Activated CD4-positive, alpha-beta T cell treated with anti-CD3 and anti-CD28 coated beads, Interleukin-2, Interleukin-6, amounts not matched to agents 100 ng/mL and 50 ng/mL, durations not matched to agents 16 hours and 8 hours (primary cell): Measurements from ENCODE around the gene TMEM88.
"Not testable (repeated sequence)": the region's sequence is repeated elsewhere in the genome, so short reads cannot be mapped to it uniquely, and the experiment has no call there.

Experiments used
- DNase-seq: peaks from one replicate; pipeline ENCODE4 v3.0.0-alpha.2; 2020

Gene TMEM88, protein sequence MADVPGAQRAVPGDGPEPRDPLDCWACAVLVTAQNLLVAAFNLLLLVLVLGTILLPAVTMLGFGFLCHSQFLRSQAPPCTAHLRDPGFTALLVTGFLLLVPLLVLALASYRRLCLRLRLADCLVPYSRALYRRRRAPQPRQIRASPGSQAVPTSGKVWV

DNA sequence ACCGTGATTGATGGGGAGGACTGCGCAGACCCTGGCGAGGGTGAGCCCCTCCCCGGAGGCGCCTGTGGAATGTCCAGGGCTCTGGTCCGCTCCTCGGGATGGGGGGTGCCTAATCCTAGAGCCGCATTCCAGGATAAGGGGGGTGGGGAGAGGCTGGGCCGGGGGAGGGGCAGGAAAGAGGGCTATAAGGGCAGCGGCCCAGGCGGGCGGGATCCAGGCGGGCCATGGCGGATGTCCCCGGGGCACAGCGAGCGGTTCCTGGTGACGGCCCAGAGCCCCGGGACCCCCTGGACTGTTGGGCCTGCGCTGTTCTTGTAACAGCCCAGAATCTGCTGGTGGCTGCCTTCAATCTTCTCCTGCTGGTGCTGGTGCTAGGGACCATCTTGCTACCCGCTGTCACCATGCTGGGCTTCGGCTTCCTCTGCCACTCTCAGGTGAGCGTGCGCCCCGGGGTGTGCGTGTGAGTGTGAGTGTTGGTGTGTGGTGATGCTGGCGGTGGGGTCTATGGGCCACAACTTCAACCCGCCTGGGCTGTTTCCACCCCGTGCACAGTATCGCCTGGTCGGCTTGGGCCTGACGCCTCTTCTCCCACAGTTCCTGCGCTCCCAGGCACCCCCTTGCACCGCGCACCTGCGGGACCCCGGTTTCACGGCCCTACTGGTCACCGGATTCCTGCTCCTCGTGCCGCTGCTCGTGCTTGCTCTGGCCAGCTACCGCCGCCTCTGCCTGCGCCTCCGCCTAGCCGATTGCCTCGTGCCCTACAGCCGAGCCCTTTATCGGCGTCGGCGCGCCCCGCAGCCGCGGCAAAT, at the start of gene TMEM88:
TMEM88 (plus strand) TSS at position 216 of the 809 bp plus-strand sequence; CDS start at position 225, 9 bp downstream.
- no peak for DNase-seq

DNA sequence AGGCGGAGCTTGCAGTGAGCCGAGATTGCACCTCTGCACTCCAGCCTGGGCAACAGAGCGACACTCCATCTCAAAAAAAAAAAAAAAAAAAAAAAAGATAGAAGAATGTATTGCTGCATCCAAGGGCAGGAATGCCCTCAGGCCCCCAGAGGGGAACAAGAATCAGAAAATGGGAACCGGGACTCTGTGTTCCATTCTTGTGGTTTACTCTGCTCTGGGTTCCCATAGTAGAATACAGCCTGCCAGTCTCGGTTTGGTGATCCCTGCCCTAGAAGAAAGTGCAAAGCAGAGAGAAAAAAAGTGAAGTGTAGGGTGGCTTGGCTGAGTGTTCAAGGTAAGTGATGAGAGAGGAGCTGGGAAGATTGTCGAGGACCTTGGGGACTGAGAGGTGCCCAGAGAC, 48.3 kb upstream of the TMEM88 start:
- no peak for DNase-seq

DNA sequence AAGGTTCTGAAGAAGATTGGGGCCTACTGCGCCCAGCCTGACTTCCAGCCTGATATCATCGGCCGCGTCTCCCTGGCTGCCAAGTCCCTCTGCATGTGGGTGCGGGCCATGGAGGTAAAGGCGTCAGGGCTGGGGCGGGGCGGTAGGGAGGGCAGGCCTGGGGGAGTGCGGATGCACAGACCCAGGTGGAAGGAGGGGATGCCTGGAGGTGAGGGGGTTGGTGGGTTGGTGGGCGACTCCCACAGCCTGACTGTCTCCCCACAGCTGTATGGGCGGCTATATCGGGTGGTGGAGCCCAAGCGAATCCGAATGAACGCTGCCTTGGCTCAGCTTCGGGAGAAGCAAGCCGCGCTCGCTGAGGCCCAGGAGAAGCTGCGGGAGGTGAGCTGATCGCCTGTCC, 47.7 kb upstream of the TMEM88 start:
- DNase-seq: no peak

DNA sequence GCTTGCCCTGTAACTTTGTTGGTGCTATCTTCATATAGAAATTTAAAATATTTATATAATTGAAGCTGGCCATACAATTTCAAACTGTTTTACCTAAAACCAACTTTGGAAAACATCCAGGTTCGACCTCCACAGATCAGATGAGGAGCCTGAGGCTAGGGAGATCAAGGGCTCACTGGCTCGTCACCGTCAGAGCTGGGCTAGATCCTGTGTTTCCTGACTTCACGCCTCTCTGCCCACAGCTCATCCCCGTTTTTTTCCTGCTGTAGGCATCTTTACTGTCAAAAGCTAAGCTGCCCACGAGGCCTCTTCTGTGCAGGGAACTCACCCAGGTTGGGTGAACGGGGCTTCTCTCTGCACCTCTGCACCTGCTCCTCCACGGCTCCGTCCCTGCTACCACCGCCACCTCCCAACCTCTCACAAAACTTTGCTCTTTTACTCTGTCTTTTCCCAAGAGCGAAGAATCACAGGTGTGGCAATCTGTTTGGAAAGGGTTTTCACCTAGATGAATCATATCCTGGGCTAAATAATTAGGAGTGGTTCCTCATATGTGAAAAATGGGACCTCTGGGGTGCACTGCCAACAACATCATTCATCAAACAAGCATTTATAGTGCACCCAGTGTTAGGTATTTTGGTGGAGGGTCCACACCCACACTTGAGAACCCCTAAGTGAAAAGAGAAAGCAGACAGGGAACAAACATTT, 45.6 kb upstream of the TMEM88 start:
- no peak for DNase-seq

DNA sequence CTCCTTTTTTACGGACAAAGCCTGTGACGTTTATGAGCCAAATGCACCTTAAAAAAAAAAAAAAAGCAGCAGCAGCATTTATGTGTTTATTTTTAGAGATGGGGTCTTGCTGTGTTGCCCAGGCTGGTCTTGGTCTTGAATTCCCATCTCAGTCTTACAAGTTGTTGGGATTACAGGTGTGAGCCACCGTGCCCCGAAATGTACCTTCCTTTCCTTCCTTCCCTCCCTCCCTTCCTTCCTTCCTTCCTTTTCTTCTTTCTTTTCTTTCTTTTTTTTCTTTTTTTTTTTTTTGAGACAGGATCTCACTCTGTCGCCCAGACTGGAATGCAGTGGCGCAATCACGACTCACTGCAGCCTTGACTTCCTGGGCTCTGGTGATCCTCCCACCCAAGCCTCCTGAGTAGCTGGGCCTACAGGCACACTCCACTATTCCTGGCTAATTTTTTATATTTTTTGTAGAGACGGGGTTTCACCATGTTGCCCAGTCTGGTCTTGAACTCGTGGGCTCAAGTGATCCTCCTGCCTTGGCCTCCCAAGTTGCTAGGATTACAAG, 45.0 kb upstream of the TMEM88 start:
- not testable (repeated sequence) for DNase-seq

DNA sequence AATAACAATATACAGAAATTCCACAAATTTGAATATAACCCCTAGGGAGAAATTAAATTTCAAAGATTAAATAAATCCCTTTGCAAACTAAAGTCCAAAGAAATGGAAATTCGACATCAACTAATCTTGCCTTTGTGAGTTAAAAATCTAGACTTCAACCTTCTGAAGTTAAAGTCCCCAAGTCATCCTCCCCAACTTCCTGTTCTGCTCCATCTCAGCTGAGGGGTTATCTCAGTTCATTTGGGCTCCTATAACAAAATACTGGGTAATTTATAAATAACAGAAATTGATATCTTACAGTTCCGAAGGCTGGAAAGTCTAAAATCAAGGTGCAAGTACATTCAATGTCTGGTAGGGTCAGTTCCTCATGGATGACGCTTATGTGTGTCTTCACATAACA, 43.6 kb upstream of the TMEM88 start:
- DNase-seq: no peak

DNA sequence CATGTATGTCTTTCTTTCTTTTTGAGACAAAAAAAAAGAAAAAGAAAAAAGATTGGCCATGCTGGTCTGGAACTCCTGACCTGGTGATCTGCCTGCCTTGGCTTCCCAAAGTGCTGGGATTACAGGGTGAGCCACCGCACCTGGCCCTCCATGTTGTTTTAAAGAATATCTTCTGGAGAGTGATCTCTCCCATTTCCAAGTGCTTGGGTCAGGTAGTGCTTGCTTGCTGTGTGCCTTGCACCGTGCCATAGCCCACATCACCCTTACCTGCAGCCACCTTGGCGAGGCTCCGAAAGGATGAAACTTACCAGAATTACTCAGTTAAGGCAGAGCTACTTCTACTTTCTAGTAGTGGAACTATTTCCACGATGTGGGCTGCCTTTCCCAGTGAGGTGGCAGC, 39.9 kb upstream of the TMEM88 start:
- no peak for DNase-seq

DNA sequence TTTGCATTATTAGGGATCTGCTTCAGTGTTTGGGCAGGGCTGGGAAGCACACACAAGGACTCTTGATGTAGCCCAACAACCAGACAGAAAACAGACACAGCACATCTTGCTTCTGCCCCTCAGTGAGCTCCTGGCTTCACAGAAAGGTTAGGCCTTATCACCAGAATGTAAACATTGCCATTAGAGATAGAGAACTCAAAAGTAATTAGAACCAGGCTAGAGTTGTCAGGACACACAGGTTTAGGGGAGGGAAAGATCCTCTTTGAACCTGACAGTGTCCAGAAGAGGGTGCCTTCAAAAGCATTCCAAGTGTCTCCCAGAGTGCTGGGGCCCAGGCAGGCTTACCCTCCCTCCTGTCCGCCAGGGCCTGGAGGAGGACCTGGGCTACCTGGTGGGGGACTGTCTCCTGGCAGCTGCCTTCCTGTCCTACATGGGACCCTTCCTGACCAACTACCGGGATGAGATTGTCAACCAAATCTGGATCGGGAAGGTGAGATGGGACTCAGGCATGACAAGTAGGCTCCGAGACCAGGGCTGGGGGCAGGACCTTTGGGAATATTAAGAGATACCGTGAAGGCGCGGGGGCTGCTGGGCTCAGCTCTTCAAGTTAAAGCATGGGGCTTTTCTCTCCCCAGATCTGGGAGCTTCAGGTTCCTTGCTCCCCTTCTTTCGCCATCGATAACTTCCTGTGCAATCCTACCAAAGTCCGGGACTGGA, 37.8 kb upstream of the TMEM88 start:
- DNase-seq: no peak

DNA sequence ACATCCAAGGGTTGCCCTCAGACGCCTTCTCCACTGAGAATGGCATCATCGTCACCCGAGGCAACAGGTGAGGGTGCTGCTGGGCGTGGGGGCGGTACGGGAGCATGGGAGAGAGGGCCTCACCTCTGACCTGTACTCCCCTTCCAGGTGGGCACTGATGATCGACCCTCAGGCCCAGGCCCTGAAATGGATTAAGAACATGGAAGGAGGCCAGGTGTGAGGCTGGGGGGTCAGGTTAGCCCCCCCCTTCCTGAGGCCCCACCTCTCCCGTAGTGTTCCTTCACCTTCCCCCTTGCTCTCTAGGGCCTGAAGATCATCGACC, 37.3 kb upstream of the TMEM88 start:
- no peak for DNase-seq

DNA sequence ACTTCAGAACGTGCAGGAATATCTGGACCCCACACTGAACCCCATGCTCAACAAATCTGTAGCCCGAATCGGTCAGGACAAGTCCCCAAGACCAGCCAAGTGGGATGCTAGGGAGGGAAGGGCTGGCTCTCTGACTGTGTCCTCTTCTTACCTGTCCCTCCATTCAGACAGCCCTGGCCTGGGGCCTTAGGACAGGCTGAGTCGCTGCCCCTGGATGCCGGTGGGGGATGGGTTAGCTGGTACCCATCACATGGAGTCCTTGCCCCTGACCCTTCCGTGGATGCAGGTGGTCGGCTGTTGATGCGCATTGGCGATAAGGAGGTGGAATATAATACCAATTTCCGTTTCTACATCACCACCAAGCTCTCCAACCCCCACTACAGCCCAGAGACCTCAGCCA, 36.8 kb upstream of the TMEM88 start:
- DNase-seq: no peak

DNA sequence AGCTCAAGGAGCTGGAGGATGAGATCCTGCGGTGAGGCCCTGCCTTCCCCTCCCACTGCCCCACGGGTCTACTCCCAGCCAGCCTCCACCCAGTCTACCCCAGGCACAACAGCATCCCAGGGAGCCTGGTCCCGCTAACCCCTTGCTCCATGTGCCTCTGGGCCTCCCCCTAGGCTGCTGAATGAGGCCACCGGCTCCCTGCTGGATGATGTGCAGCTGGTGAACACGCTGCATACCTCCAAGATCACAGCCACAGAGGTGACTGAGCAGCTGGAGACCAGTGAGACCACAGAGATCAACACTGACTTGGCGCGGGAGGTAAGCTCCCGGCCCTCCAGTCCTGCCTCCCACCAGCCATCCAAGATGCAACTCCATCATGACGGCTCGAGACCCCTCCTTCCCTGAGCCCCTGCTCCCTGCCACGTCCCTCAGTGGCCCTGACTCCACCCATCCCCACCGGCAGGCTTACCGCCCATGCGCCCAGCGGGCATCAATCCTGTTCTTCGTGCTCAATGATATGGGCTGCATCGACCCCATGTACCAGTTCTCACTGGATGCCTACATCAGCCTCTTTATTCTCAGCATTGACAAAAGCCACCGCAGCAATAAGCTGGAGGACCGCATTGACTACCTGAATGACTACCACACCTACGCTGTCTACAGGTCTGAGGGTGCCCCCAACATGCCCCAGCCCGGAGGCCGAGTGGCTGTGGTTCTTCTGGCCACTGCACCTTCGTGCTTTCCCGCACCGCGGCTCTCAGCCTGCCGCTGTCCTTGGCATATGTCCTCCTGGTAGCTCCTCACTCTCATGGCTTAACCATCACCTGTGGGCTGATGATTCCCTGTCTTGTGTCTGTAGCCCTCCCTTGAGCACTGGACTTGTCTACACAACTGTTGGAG, 35.9 kb upstream of the TMEM88 start:
- DNase-seq: no peak

DNA sequence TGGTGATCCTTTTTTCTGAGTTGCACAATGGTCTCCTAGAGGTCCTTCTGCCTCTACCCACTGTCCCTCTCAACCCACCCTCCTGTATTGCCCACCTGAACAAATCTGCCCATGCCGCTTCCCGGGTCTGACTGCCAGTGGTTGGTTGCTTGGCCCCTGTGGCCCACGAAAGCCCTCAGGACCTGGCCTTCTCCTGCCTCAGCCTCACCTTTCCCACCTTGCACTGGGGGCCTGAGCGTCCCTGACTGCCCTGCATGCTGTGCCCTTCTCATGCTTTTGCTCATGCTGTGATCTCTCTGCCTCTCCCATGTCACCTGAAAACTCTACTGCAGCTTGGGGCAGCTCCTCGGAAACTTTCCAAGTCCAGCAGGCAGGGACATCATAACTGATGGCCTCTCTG, 34.6 kb upstream of the TMEM88 start:
- no peak for DNase-seq

DNA sequence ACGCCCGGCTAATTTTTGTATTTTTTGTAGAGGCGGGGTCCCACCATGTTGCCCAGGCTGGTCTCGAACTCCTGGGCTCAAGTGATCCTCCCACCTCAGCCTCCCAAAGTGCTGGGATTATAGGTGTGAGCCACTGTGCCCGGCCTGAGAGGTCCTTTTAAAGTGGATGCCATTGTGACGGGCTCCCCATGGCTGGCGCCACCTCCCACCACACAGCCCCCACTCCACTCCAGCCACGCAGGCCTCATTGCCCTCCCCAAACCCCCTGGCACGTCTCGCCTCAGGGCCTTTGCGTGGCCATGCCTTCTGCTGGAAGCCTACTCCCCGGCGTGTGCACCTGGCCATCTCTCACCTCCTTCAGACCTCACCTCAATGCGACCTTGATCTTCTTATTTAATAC, 32.7 kb upstream of the TMEM88 start:
- DNase-seq: no peak

DNA sequence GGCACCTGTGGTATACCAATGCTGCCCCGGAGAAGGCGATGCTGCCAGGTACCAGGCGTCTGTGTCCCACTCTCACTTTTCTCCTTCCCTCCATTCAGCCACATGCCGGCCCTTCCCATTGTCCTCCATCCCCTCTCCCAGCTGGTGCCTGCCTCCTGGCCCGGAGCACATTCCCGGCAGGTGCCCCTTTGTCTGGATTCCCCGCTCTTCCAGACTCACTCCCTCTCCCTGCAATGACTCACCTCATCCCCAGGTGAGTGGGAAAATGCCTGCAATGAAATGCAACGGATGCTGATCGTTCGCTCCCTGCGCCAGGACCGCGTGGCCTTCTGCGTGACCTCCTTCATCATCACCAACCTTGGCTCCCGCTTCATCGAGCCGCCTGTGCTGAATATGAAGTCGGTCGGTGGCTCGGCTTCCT, 31.3 kb upstream of the TMEM88 start:
- DNase-seq: no peak

DNA sequence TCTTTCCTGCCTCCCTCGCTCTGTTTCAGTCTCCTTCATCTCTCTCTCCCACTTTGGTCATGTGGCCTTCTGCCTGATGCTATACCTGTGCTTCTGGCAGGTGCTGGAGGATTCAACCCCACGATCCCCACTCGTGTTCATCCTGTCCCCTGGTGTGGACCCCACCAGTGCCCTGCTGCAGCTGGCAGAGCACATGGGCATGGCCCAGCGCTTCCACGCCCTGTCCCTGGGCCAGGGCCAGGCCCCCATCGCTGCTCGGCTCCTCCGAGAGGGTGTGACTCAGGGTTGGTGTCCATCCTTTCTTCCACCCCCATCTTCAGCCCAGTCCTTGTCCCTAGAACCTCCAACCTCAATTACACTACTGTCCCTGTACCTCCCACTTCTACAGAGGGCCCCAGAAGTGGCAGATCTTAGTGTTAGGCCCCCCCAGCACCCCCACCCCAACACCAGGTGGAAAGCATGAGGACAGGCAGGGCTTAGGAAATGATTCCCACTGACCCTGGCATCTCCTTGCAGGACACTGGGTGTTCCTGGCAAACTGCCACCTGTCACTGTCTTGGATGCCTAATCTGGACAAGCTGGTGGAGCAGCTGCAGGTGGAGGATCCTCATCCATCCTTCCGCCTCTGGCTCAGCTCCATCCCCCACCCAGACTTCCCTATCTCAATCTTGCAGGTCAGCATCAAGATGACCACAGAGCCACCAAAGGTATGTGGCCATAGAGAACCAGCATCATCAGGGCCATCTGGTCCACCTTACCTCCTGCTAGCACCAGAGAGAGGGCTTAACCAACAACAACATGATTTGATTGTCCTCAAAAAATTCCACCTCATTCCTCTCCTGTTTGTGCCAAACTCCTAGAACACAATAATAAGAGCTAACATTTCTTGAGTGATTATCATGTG, 30.6 kb upstream of the TMEM88 start:
- no peak for DNase-seq

DNA sequence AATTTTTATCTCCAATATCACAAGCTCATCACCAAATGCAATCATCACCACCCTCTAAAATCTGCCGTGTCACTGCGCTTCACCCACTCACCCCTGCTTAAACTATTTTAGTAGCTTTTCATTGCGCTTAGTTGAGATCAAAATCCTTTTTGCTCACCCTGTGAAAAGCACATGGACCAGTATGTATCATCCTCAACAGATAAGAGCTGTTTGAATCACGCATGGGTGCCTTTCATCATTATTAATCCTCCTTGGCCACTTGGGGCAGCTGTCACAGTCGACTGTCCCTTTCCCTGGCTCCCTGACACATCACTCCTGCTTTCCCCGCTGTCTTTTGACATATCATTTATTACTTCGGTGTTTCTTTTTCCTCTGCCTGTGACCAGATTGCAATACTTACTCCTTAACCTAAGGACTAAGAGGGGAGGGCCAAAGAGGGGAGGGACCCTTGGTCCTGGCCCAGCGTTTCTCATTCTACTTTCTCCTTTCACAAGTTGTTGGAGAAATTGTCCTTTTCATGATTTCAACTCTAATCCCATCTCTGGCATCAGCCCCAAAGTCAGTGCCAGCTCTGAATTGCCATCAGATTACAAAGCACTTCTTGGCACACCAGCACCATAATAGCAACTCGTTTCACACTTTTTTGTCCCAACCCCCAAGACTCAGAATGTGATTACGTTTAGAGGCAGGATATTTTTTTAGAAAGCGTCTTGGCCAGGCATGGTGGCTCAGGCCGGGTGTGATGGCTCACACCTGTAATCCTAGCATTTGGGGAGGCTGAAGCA, 29.5 kb upstream of the TMEM88 start:
- DNase-seq: no peak

DNA sequence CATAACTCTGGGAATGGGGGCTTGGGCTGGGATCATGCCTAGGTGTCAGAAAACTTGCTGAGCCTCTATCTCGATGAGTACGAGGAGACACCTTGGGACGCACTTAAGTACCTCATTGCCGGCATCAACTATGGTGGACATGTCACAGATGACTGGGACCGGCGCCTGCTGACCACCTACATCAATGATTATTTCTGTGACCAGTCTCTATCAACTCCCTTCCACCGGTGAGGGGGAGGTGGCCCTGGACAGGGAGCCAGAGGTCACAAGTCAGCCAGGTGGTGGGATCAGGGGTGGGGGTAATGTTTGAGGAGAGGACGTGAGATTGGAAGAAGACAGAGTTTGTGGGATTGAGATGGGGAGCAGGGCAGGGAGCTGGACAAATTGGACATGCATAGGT, 24.2 kb upstream of the TMEM88 start:
- DNase-seq: no peak

DNA sequence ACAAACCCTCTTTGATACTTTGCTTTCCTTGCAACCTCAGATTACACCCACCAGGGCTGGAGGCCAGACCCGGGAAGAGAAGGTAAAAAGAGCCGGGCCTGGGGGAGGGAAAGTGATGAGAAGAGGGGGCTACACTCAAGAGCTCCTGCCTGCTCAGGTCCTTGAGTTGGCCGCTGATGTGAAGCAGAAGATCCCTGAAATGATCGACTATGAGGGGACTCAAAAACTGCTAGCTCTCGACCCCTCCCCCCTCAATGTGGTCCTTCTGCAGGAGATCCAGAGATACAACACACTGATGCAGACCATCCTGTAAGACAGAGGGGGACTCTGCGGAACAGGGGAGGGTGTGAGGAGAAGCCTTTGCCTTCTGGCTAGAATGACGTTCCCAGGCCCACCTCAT, 23.6 kb upstream of the TMEM88 start:
- DNase-seq: no peak

DNA sequence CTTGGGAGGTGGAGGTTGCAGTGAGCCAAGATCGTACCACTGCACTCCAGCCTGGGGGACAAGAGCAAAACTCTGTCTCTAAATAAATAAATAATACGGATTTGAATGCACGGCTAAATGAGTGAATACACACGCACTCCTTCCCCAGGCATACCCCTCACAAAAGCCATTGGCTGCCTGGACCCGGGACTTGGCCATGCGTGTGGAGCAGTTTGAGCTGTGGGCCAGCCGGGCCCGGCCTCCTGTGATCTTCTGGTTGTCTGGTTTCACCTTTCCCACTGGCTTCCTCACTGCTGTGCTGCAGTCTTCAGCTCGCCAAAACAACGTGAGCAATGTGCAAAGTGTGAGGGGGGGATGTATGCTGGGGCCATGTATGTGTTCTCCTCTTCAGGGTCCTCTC, 22.4 kb upstream of the TMEM88 start:
- no peak for DNase-seq
